NCI-H1417 (cell line): ENCODE data around the gene CDH4.

ENCODE experiments used
- DNase-seq, 3 experiments: peaks; one replicate each; lab custom pipeline; 2025; lab: John Stamatoyannopoulos, UW

The CDH4 gene

DNA sequence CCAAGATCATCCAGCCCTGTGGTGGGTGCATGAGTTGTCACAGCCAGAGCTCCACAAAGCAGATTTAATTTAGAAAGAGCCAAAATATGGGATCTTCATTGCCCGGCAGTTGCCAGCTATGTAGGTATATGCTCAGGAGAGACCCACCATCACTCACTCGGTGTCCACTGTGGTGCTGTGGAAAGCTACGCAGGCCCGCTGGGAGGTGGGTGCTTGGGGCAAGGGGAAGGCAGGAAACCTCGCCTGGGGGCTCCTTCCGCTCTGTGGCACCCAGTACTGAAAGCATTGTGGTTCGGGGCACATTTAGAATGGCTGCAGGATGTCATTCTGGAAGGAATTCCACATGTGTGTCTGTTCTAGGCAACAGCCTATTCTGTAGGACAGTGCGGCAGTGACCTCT, 553.7 kb downstream of the CDH4 start:
- no peak for DNase-seq

DNA sequence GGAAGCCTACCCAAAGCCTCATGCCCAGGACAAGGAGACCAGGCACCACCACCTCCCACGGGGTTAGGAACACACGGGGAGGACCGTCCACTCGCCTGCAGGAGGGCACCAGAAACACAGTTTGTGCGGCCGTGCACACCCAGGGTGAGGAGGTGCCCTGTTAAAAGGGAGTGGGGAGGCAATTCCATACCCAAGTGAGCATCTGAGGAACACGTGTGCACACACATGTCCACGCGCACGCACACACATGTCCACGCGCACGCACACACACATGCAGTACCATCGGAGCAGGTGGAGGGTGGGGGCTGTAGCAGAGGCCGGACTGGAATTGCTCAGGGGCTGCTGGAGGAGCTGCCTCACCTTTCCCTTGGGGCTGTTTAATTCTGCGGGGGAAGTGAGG, 554.3 kb downstream of the CDH4 start:
- no peak for DNase-seq

DNA sequence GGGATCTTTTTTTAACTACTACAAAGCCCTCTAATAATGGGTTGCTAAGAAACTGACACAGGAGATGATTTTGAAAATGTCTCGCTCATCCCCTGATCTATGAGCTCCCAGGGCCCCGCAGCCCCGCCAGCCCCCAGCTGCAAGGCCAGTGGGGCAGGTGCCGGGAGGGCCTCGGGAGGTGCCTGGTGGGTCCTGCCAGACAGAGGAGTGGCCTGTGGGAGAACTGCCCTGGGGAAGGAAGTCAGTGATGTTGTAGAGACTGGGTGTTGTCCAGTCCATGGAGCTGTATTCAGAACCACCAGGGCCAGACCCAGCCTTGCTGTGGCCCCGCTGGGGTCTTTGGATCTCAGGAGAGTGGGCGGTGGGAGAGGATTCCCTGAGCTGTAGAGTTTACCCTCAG, 554.9 kb downstream of the CDH4 start:
- peak in 2 of 3 experiments; percentile 40 to 65 for DNase-seq

DNA sequence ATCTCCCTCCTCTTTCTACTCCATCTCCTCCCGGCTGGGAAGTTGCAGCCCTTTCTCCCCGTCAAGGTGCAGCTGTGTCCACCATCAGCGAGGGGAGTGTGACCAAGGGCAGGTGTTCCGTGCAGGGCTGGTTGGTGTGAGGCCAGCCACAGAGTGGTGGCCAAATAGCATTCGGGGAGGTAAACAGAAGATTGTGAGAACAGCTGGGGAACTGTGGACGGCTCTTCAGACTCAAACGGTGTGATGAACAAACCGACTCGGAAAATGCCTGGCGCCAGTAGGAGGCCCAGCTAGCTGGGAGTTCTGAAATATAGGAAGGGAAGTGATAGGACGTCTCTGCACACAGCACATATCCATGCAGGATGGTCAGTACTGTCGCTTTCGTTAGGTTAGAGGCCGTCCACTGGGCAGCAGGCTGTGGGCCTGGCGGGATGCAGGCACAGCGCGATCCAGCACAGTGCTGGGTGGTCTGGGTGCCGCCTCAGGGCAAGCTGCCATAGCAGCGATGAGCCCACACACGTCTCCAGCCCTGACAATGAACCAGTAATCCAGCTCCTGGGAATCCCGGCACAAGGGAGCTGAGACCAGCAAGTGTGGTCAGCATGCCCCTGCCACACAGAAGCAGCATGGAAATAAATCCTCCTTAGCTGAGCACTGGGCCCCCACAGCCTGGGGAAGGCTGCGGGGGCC, 555.6 kb downstream of the CDH4 start:
- DNase-seq, result peak; percentile 46 to 83 (median 74)

DNA sequence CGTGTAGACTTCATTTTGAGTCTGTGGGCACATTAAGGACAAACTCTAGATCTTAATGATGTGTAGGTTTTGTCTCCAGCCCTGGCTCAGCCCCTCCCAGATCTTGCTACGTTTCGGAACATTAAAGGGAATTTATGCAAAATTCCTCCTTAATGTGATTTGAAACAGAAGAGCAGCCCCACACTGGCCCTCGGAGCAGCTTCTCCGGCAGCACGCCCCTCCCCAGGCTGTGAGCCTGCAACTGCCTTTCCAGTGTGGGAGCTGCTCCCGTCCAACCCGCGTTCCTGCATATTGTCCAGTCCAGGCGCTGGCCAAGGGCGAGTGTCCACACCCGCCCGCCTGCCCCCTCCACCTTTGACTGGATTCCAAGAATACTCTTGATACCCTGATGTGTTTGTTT, 556.4 kb downstream of the CDH4 start:
- no peak for DNase-seq

- peak in 1 of 3 experiments; percentile 48 for DNase-seq
Observed at GRCh38 chr20:61809006-61809770, 557.1 kb downstream of the CDH4 start.

DNA sequence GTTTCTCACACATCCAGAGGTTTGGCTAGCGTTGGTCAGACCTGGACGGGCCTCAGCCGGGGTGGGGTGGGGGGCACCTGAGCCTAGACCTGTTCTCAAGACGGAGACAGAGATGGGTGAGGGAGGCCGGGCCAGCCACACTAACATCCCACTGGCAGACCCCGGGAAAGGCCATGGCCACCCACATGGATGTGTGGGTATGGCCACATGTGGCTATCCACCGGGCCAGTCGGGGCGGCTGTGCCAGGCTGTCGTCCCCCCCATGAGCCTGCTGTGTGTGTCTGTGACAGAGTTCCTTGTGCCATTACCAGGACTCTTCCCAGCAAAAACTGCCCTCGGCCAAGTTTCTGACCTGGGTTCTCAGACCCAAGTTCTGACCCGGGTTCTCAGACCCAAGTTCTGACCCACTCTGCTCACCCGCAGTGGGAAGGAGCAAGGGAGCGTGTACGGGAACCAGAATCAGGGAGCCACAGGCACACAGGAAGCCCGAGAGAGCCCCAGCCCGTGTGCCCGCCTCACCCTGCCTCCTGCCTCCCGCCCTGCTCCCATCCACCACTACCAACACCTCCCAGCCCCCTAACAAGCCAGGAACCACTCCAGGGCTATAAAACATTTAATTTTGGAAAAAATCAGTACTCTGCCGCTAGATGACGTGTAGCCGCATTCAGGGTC, 558.1 kb downstream of the CDH4 start:
- DNase-seq, result no peak

DNA sequence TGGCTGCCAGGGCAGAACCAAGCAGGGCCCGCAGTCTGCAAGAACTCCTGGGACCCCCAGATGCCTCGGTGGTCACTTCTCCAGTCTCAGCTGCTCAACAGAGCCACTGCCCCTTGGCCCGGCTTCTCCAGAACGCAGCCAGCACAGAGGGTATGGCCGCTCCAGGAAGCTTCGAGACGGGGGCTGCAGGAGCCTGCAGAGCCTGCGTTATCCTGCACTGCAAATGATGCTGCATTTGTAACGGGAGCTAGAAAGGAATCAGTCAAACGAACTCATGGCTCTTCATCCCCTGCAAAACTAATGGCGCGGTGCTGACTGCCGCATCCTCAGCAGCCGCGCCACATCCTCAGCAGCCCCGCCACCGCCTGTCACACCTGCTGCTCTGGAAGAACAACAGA, 558.7 kb downstream of the CDH4 start:
- peak in 2 of 3 experiments; percentile 6 to 39 for DNase-seq

DNA sequence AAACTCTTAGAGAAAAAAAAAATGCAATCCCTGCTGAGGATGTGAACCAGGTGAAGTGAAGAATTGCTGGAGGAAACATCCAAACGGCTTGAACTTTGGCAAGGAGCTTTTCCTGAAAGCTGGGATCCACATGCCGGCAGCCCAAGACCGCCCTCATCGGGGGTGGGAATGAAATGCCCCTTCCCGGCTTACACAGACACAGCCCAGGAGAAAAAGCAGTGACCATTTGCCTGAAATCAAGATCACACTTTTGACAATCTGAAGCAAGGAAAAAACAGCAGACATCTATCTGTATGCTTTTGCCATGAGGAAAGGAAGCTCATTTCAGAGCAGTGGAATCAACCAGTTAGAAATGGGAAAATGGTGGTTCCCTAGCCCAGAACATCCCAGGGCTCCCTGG, 559.1 kb downstream of the CDH4 start:
- DNase-seq, result no peak

DNA sequence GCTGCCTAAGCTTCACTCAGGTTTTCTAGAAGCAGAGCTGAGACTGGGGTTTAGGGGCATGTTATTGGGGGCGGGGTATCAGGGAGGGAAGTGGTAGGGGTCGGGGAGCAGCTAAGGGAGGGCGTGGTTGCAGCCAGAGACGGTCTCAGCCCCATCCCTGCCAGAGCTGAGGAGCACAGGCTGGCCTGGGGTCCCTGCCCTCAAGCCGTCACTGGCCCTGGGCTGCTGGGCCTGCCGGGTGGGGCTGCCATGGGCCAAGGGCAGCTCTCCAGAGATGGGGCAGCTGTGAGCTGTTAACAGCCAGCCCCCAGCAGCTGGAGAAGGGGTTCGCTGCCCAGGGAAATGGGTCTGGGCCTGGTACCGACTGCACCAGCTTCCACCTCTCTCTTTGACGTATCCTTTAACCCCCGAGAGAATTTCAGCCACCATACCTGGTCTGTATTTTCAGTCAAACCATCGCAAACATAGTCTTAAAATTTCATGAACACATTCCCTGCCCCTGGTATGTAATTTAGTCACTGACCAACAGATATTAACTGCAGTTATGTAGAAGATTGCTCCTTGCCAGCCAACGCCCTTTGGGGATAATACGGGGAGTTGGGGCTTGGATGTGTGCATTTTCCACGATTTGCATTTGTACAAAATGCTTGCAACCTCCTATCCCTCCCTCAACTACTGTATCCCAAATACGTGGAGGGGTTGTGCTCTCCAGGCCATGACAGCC, 560.2 kb downstream of the CDH4 start:
- DNase-seq, result no peak

GRCh38 chr20:61812845-61813485, 560.9 kb downstream of the CDH4 start:
- DNase-seq, result no peak

- no peak for DNase-seq
Observed at GRCh38 chr20:61813791-61814190, 561.7 kb downstream of the CDH4 start.

- no peak for DNase-seq
Observed at GRCh38 chr20:61814244-61814643, 562.2 kb downstream of the CDH4 start.

- peak in 1 of 3 experiments; percentile 46 for DNase-seq
Observed at GRCh38 chr20:61814726-61815125, 562.7 kb downstream of the CDH4 start.

DNA sequence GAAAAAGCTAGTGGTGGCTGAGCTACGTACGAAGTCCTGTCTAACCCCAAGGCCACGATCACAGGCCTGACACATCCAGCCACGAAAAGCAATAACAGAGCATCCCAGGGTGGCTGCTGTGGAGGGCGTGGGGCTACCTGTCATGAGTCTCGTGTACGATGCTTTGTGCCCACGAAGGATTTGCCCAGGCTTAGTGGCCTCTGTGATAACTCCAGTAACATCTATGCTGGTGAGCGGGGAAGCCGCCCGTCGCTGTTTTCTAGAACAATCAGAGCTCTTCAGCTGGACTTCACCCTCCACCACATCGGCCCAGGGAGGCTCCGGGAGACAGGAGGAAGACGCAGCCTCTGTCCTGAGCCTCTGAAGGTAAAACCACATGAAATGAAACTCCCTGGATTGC, 563.1 kb downstream of the CDH4 start:
- no peak for DNase-seq

GRCh38 chr20:61815678-61816077, 563.6 kb downstream of the CDH4 start:
- DNase-seq, result no peak

DNA sequence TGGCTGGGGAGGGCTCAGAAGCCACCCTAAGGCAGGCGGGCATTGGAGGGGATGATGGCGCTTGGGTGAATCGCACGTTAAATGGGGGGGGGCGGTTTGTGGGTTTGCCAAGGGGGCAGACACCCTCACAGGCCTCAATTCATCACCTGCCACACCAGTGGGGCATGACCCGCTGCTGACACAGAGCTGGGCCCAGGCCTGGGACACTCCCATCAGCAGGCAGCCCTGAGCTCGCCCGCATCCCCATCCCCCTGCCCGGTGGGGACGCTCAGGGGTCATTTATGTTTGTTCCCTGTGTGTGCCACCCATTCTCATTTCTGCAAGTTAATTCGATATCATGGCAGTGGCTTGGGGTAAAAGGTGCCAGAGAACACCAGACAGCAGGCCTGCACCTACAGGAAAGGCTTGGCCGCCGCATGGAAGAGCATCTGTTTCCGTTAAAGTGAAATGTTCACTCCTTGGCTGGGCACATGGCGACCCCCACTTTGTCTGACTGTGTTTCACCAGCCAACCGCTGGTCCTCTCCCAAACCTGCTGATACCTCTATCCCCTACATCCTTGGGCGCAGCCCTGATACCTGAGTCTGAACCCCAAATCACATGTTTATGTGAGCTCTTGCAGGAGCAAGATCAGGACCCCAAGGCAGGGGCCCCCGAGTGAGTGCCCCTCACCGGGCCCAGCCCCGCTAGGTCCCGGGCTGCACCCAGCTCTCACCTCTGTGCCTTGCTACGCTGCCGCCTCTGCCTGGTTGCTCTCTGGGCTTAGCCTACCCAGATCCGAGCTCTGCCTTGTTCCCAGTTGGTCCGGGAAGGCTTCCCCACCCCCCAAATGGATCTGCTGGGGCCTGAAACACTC, 564.8 kb downstream of the CDH4 start:
- DNase-seq, result no peak

DNA sequence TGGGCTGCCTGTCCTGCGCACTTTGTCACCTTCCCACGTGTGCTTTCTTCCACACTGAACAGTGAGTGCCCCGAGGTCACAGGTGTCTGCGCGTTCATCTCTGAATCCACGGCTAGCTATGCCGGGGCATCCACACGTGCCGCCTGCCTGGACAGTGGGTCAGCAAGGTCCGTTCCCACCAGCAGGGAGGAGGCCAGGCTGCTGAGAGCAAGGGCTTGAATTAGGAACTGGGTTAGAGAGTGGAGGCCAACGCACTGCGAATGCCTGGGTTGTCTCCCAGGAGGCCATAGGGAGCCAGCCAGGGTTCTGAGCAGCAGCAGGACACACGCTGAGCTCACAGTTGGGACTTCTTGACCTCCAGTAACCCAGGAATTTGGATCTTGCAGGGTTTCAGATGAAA, 565.5 kb downstream of the CDH4 start:
- DNase-seq, result no peak

DNA sequence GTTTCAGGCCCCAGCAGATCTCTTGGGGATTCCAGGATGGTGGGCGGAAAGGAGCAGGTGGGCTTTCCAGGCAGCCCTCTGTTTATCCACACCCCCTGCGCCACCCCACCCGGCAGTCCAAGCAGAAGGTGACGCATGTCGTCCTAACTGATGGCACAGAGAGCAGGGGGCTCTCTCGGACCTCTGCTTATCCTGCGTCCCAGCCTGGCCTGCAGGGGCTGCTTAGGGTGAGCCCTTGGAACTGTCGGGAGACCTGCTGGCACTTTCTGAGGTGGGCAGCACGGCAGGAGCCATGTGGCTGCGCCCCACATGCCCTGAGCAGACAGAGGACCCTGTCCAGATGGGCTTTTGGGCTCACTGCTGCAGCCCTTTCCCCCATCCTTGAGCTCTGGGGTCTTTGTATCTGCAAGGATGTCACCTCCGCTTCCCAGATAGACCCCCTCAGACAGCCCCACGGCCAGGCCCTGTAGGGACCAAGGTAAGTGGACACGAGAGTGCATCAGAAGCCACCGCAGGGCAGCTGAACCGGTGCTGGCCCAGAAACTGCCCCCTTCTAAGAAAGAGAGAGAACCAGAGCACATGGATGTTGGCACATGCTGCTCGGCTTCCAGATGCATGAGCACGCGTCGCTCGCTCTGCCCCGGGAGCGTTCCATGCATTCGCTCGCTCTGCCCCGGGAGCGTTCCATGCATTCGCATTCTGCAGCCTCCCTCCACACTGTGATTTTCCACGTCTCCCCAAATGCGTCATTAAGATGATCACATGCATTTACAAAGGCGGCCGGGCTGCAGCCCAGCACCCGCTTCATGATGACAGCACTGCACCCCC, 566.9 kb downstream of the CDH4 start:
- no peak for DNase-seq

DNA sequence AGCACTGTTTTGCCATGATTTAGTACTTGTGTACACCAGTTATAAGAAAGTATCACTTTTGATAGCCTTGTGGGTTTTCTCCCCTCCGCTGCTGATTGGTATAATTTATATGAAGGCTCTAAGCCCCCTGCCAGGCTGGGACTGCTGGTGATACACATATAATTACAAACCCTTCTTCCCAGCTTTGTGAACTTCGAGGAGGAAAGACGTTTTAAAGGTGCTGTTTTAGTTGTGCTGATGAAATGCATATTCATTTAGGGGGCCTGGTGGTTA, 567.4 kb downstream of the CDH4 start:
- DNase-seq, result peak in 2 of 3 experiments; percentile 50 to 67
